Ovary (tissue), 9 donors: ENCODE measurements around the gene HOXC12. TPM values are rescaled to one million over a fixed set of nuclear protein-coding genes. Genes with fewer than 3 reads are reported as not detected.

Experiments
- DNase-seq, 5 donors: peaks; one replicate each; pipeline ENCODE4 v3.0.0-alpha.2; 2019 to 2020
- H3K27ac ChIP-seq, 2 donors: fragments of 200-600 bp; one replicate each; pipeline versions ENCODE4 v1.5.1 to v1.8.0; 2019 to 2022
- H3K27me3 ChIP-seq: fragments of 200-600 bp; one replicate; pipeline ENCODE4 v1.8.0; 2022
- H3K36me3 ChIP-seq: fragments of 200-600 bp; sonication (generic); one replicate; pipeline ENCODE4 v1.5.1; 2019
- H3K4me1 ChIP-seq: one replicate; pipeline ENCODE4 v1.8.1; 2013; ENCODE audit warnings: mild to moderate bottlenecking, moderate library complexity; ENCODE audit not compliant: insufficient read depth
- H3K4me3 ChIP-seq: fragments of 200-600 bp; sonication (generic); one replicate; pipeline ENCODE4 v1.5.1; 2017
- H3K9me3 ChIP-seq, 2 donors: fragments of 200-600 bp in 1 of 2; sonication (generic) in 1 of 2; one replicate each; pipeline versions ENCODE4 v1.5.1 to v1.8.1; 2013 to 2019; ENCODE audit warnings: mild to moderate bottlenecking in 1 of 2, moderate library complexity in 1 of 2
- EP300 ChIP-seq: sonication (generic); formaldehyde crosslinking; IDR thresholded peaks from one replicate; pipeline ENCODE4 v1.6.1; 2017; ENCODE audit warnings: antibody characterized with exemption
- POLR2A ChIP-seq: fragments of 450-650 bp; IDR thresholded peaks from one replicate; pipeline ENCODE4 v1.6.1; 2017; ENCODE audit warnings: antibody characterized with exemption, mild to moderate bottlenecking, moderate library complexity
- WGBS, 3 donors: extraction: QIAGEN DNeasy Blood & Tissue Kit in 1 of 3; methylation state at CpG; one replicate each; pipeline versions ENCODE4 v1.1.5 to v1.1.7; 2013 to 2017; 5-methylcytosine and 5-hydroxymethylcytosine counted together
- intact Hi-C, 4 donors: fragments of 100-400 bp; cut with DNase I; formaldehyde crosslinking; loops; one replicate each; pipeline versions ENCODE4 v1.11.0 to v1.15.1; 2022 to 2023
- polyA plus RNA-seq, 2 donors: library from polyadenylated mRNA; stranded (reverse); fragments of 200-250 nt in 1 of 2; fragments of 350-450 nt in 1 of 2; fragmentation: Illumina TruSeq in 1 of 2; extraction: RNeasy Lipid Tissue Mini Kit (QIAGEN cat#74804) in 1 of 2; gene quantifications; one replicate each; pipeline ENCODE4 v1.2.3, GENCODE V29; 2013 to 2014
- total RNA-seq, 7 donors: library from RNA; depleted of rRNA in 2 of 7; stranded (reverse); fragments of >200 nt in 2 of 7; fragmentation: NEBNext Ultra II Directional in 3 of 7; extraction: Animal tissue kit (Norgen Biotek cat#: 25700) in 3 of 7; gene quantifications; one replicate each; pipeline versions ENCODE4 v1.1.0 to v1.2.4, GENCODE V29; 2016 to 2023
- TF ChIP-seq, protein P1 (sequence below), 3 donors: fragments of 450-650 bp in 2 of 3; fragments of 200-600 bp in 1 of 3; IDR thresholded peaks; one replicate each; pipeline versions ENCODE4 v1.5.1 to v1.8.0; 2016 to 2022; ENCODE audit warnings: antibody characterized with exemption in 3 of 3, mild to moderate bottlenecking in 1 of 3
- donor health status: DM: no; HTN: no; CAD: no; lungs with moderate emphysema.
- donor health status: DM: no; HTN: no; CAD: no.
- donor health status: Bipolar disorder and iron deficiency.
- donor health status: DM: yes; HTN: yes; CAD: no.
- donor health status: DM: no; HTN: no; CAD: no.
- donor health status: DM: yes; HTN: yes; CAD: no.

Gene HOXC12
- total and polyA plus RNA-seq, 9 donors = not detected

DNA sequence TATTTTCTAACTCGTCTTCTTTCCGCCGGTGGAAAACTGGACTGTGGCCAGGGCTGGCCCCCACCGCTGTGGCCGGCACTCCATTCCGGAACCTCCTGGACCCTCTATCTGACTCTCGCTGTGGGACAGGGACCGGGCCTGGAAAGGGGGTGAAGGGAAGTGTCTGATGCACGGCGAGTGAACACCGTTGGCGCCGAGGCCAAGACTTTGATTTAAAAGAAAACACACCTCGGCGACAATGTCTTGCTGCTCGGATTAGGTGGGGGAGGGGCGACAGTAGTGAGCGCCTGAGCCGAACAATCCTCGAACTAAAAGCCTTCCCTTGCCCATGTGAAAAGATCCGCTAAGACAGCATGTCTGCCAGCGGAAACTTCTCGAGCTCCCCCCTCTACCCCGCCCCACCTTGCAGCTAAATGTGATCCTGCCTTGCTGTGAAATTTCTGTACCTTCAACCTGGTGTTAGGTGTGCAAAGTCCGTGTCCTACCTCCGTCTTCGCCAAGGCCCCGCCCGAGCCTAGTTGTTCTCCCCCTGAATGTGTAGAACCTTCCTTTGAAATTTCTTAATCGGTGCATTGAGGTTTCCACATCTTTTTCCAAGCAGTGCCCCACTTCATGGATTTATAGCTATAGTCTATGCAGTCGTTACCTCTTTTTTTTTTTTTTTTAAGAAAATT lies 20.9 kb downstream of the HOXC12 start:
- TF ChIP-seq POLR2A (no peak), EP300 (no peak)
- TF ChIP-seq, protein P1, sequence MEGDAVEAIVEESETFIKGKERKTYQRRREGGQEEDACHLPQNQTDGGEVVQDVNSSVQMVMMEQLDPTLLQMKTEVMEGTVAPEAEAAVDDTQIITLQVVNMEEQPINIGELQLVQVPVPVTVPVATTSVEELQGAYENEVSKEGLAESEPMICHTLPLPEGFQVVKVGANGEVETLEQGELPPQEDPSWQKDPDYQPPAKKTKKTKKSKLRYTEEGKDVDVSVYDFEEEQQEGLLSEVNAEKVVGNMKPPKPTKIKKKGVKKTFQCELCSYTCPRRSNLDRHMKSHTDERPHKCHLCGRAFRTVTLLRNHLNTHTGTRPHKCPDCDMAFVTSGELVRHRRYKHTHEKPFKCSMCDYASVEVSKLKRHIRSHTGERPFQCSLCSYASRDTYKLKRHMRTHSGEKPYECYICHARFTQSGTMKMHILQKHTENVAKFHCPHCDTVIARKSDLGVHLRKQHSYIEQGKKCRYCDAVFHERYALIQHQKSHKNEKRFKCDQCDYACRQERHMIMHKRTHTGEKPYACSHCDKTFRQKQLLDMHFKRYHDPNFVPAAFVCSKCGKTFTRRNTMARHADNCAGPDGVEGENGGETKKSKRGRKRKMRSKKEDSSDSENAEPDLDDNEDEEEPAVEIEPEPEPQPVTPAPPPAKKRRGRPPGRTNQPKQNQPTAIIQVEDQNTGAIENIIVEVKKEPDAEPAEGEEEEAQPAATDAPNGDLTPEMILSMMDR (IDR thresholded peaks at IDR 0.05) = no peak
- Histone ChIP-seq H3K4me1 (peaks cover 2% of the 10 kb centered on the region), H3K27me3 (no peaks in the 10 kb centered on the region), H3K9me3 (no peaks in the 10 kb centered on the region), H3K27ac (no peak overlapping the region), H3K36me3 (no peaks in the 10 kb centered on the region), H3K4me3 (no peak overlapping the region)
- 11 to 40% (median 12%) methylated on average over 31 of the region's 31 CpGs for WGBS, 3 donors
- intact Hi-C loops = no loop called here
- DNase-seq = peak in 1 of 5 donors; percentile 36

DNA sequence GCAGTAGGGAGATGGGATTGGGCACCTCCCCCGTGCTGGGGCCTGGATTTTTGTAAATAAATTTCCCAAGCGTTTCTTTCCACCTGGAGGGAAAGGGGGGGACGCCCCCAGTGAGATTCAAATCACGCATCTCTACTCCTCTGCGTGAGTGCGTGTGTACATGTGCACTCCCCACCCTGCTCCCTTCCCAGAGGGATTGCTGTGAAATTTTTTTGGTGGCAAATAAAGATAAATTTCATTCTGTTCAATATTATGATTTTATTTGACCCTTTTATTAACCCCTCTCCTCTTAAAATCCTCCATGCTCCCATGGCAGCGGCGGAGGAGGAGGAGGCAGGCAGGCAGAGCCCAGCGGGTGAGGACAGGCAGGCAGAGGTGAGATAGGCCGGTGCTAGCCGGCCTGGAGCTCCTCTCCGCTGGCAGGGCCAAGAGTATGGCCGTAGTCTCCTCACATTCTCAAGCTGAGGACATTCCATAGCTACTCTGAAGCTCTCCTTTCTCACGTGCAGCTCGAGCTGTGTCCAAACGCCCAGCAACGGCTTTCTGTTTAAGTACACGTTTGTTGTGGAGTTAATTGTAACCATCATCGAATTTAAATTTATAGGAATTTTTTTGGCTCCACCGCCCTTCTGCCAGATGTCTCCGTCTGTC lies 21.6 kb downstream of the HOXC12 start:
- intact Hi-C loops = no loop called here
- Histone ChIP-seq H3K27me3 (no peaks in the 10 kb centered on the region), H3K4me1 (peaks cover 2% of the 10 kb centered on the region), H3K9me3 (no peaks in the 10 kb centered on the region), H3K4me3 (no peak overlapping the region), H3K27ac (no peak overlapping the region), H3K36me3 (no peaks in the 10 kb centered on the region)
- DNase-seq = no peak
- 15 to 34% (median 16%) methylated on average over 21 of the region's 21 CpGs for WGBS, 3 donors
- TF ChIP-seq POLR2A (no peak), EP300 (no peak)
- TF ChIP-seq, protein P1 (IDR thresholded peaks at IDR 0.05) = no peak

DNA sequence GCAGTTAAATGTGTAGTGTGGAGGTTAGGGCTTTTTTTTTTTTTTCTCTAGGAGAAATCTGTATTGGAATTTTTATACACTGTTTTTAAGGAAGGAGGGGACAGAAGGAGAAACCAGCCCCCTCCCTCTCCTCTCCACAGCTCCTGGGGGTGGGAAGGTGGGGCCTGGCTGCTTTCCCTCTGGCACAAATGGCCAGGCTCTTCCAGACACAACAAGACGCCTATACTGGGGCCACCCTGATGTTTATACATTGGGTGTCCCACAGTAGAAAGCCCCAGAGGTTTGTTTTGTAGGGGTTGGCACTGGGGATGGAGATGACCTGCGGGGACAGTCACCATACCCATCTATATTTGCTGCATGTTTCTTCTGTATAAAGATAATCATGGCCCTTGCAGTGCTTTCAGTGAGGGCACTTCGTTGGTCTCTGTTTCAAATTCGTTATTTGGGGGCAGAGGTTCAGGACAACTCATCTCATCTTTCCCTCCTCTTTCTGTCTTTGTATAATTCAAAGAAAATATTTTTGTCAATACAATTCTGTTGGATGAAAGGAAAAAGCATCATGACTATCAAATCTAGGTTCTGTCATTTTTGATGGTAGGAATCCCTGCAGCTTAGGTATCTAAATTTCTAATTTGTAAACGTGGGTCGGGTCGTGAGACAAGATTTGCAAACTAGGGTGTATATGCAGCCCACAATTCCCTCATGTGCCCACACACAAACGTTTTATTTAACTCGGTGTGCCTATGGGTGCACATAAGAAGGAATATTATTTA lies 22.3 kb downstream of the HOXC12 start:
- intact Hi-C loops = no loop called here
- TF ChIP-seq, protein P1 (IDR thresholded peaks at IDR 0.05) = no peak
- no peak for TF ChIP-seq POLR2A
- no peak for TF ChIP-seq EP300
- Histone ChIP-seq H3K4me3 (no peak overlapping the region), H3K36me3 (no peaks in the 10 kb centered on the region), H3K27ac (no peak overlapping the region), H3K9me3 (no peaks in the 10 kb centered on the region), H3K27me3 (no peaks in the 10 kb centered on the region), H3K4me1 (peaks cover 2% of the 10 kb centered on the region)
- DNase-seq = no peak
- 17 to 57% (median 17%) methylated on average over 9 of the region's 9 CpGs for whole genome bisulfite sequencing, 3 donors

DNA sequence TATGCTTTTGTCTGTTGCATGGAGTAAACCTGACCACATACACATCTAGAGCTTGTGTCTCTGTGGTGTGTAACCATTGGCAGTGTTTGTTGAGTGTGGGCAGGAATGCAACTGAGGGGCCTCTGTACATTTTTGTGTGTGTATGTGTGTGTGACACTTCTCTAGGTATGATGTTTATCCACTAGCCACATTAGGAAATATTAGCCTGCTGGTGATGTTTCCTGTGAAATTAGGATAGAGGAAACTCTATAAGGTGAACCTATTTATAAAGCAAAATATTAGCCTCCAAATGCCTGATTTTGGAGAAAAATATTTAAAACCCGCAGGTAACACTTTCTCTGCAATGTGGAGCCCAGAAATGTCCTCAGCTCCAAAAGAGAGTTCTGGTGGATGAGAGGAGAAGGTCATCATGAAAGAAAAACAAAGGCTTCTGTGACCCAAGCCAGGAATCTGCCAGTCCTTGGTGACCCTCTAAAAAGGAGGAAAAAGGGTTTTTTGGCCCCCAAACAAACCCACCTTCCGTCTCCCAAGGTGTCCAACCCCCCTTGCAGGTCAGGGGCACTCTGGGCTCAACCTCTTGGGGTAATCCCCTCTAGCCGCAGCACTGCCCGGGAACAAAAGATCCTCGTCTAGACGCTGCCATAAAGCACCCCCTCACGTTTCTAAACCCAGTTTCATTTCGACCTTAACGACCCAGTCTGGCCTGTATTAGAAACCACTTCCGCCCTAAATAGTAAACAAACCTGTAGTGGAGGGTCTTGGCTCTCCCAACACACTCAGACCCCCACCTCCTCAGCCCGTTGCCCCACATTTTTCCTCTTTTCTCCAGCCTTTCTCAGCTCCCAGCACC lies 23.1 kb downstream of the HOXC12 start:
- Histone ChIP-seq H3K27ac (no peak overlapping the region), H3K4me1 (peaks cover 2% of the 10 kb centered on the region), H3K36me3 (no peaks in the 10 kb centered on the region), H3K27me3 (no peaks in the 10 kb centered on the region), H3K4me3 (no peak overlapping the region), H3K9me3 (no peaks in the 10 kb centered on the region)
- TF ChIP-seq EP300 (no peak), POLR2A (no peak)
- TF ChIP-seq, protein P1 (IDR thresholded peaks at IDR 0.05) = no peak
- intact Hi-C loops = no loop called here
- no peak for DNase-seq
- WGBS, 3 donors = 5 to 28% (median 8%) methylated on average over 11 of the region's 11 CpGs
